ENCODE data around the gene TNFRSF1A.

TNFRSF1A gene

GRCh38 chr12:6319446-6319845, 22.4 kb downstream of the TNFRSF1A start:
- DNase-seq (ENCODE audit: low read depth), result no peak
- TF ChIP-seq, protein P1, sequence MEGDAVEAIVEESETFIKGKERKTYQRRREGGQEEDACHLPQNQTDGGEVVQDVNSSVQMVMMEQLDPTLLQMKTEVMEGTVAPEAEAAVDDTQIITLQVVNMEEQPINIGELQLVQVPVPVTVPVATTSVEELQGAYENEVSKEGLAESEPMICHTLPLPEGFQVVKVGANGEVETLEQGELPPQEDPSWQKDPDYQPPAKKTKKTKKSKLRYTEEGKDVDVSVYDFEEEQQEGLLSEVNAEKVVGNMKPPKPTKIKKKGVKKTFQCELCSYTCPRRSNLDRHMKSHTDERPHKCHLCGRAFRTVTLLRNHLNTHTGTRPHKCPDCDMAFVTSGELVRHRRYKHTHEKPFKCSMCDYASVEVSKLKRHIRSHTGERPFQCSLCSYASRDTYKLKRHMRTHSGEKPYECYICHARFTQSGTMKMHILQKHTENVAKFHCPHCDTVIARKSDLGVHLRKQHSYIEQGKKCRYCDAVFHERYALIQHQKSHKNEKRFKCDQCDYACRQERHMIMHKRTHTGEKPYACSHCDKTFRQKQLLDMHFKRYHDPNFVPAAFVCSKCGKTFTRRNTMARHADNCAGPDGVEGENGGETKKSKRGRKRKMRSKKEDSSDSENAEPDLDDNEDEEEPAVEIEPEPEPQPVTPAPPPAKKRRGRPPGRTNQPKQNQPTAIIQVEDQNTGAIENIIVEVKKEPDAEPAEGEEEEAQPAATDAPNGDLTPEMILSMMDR (conservative IDR thresholded peaks at IDR 0.05; ENCODE audit: low read depth, low read length), result no peak
- H3K4me3 ChIP-seq (ENCODE audit: low read length), result no peak overlapping the region

DNA sequence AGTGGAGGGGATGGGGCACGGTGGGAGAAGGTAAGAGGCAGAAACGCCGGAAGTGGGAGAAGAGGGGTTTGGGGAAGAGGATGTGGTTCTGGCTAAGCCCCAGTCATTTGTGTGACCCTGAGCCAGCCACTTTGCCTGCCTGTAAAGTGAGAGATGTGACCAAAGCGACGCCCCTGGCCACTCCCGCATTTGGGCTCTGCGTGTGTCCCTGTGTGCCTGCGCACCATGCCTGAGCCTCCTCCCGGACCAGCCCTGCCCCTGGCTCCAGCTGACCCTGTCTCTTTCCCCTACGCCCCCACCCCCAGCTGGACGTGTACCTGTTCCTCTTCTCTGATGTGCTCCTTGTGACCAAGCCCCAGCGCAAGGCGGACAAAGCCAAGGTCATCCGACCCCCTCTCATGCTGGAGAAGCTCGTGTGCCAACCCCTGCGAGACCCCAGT, 23.4 kb downstream of the TNFRSF1A start:
- H3K4me3 ChIP-seq (ENCODE audit: low read length), result no peak overlapping the region
- TF ChIP-seq, protein P1 (conservative IDR thresholded peaks at IDR 0.05; ENCODE audit: low read depth, low read length), result no peak
- DNase-seq (ENCODE audit: low read depth), result no peak

DNA sequence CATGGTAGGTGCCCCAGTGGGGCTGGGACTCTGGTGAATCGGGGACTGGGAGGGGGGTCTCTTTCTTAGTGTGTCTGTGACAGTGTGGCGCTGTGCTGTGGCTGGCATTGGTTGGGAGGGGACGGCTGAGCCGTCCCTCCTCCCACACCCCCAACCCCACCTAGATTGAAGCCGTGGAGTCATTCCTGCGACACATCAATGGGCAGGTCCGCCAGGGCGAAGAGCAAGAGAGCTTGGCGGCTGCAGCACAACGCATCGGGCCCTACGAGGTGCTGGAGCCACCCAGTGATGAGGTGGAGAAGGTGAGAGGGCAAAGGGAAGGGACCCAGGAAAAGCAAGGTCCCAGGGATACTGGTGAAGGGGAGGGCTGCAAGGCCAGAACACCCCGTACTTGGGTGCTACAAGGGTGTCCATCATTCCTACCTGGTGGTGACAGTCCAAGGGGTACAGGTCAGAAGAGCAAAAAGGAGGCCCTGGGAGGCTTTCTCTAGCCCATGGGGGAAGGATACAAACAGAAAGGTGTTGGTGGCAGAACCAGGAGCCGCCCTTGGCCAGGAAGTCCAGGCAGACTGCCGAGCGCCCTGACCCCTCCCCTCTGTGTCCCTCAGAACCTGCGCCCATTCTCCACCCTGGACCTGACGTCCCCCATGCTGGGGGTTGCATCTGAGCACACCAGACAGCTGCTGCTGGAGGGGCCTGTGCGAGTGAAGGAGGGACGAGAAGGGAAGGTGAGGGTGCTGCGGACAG, 24.0 kb downstream of the TNFRSF1A start:
- no peak overlapping the region for H3K4me3 ChIP-seq (ENCODE audit: low read length)
- TF ChIP-seq, protein P1 (conservative IDR thresholded peaks at IDR 0.05; ENCODE audit: low read depth, low read length), result no peak
- no peak for DNase-seq (ENCODE audit: low read depth)

DNA sequence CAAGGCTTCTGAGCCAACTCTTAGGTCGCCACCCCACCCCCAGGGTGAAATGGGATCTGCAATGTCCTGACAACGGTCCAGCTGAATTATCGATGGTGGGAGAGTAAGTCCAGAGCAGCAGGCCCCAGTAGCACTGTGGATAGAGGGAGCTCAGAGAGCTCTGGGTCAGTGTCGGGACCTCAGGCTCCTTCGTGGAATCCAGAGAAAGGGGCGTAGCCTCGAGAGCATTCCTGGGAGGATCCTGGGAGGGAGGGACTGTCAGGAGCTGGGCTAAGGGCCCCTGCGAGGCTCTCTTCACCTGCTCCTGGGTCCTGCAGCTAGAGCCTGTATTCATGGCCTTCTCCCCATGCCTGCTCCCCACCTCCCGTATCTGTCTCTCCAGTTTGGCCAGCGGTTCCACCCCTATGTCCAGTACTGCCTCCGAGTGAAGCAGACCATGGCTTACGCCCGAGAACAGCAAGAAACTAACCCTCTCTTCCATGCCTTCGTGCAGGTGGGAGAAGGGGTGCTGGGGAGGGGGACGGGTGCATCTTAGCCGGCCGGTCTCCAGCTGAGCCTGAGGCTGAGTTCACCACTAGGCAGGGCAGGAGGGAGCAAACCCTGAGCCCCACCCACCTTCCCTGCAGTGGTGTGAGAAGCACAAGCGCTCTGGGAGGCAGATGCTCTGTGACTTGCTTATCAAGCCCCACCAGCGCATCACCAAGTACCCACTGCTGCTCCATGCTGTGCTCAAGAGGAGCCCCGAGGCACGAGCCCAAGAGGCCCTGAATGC, 24.8 kb downstream of the TNFRSF1A start:
- no peak for DNase-seq (ENCODE audit: low read depth)
- no peak overlapping the region for H3K4me3 ChIP-seq (ENCODE audit: low read length)
- TF ChIP-seq, protein P1 (conservative IDR thresholded peaks at IDR 0.05; ENCODE audit: low read depth, low read length), result no peak

- DNase-seq (ENCODE audit: low read depth), result no peak
- H3K4me3 ChIP-seq (ENCODE audit: low read length), result no peak overlapping the region
- TF ChIP-seq, protein P1 (conservative IDR thresholded peaks at IDR 0.05; ENCODE audit: low read depth, low read length), result no peak
These were observed 25.9 kb downstream of the TNFRSF1A start for GRCh38 chr12:6315704-6316597.

- DNase-seq (ENCODE audit: low read depth), result no peak
- H3K4me3 ChIP-seq (ENCODE audit: low read length), result no peak overlapping the region
- TF ChIP-seq, protein P1 (conservative IDR thresholded peaks at IDR 0.05; ENCODE audit: low read depth, low read length), result no peak
These were observed 26.7 kb downstream of the TNFRSF1A start for GRCh38 chr12:6315184-6315583.

All from retinal pigment epithelial cell (primary cell).